Measurements from ENCODE around the gene ZNF483.
"Not testable (repeated sequence)": the region's sequence is repeated elsewhere in the genome, so short reads cannot be mapped to it uniquely, and the experiment has no call there.

Gene ZNF483

DNA sequence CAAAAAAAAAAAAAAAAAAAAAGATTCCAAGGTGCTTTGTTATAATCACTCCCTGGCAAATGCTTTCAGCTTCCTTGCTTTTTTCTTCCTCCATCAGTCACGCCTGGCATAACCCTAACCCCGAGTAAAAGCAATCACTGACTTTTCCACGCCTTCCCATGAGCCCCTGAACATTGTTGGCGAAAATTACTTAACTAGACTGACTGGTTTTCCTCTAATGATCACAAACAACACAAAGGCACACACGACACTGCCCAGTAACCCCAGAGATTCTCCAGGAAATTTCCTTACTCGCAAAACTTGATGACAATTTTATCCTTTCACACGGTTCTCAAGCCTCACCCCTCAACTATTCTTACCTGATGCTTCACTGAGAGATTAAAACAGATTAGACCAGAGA lies 85.9 kb downstream of the ZNF483 start:
- no peaks in the 10 kb centered on the region for H3K36me3 ChIP-seq (ENCODE audit: insufficient read depth, low read length)
- H3K4me1 ChIP-seq (ENCODE audit: control insufficient read depth, insufficient read depth, low read length, unreplicated experiment), result no peaks in the 10 kb centered on the region
- no peak overlapping the region for H3K27ac ChIP-seq (ENCODE audit: low read depth, low read length)
- H2AFZ ChIP-seq (ENCODE audit: low read length, unreplicated experiment), result no peak overlapping the region
- peaks cover 10% of the 10 kb centered on the region for H3K27me3 ChIP-seq (ENCODE audit: insufficient read depth, low read length)
- H3K4me3 ChIP-seq (ENCODE audit: low read depth, low read length), result no peak overlapping the region
- H3K79me2 ChIP-seq (ENCODE audit: control insufficient read depth, insufficient read depth, low read length, unreplicated experiment), result no peaks in the 10 kb centered on the region

DNA sequence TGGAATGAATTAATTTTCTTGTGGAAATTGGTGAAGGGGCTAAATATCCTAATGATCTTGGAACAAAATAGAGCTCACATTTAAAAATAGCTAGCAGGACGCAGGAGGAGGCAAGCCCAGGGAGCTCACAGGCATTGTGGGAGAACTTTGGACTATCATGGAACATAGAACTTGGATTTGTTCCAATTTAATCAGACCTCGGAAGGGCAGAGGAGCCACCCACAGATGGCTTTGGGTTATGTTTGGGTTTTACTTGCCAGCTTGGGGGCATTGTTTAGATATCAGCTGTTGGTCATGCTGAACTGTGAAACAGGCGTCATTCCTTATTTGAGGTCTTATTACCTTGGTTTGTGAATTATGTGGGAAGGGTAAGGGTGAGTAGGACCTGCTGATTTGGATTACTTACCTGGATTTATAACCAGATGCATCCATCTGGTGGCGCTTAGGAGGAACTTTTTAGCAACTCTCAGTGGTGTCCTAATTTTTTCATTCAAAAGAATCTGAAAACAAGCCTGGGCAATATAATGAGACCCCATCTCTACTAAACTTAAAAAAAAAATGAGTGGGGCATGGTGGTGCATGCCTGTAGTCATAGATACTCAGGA lies 88.6 kb downstream of the ZNF483 start:
- Histone ChIP-seq H3K27me3 (ENCODE audit: insufficient read depth, low read length) (peaks cover 10% of the 10 kb centered on the region), H3K4me3 (ENCODE audit: low read depth, low read length) (no peak overlapping the region), H3K27ac (ENCODE audit: low read depth, low read length) (no peak overlapping the region), H3K4me1 (ENCODE audit: control insufficient read depth, insufficient read depth, low read length, unreplicated experiment) (no peaks in the 10 kb centered on the region), H3K79me2 (ENCODE audit: control insufficient read depth, insufficient read depth, low read length, unreplicated experiment) (no peaks in the 10 kb centered on the region), H2AFZ (ENCODE audit: low read length, unreplicated experiment) (no peak overlapping the region), H3K36me3 (ENCODE audit: insufficient read depth, low read length) (no peaks in the 10 kb centered on the region)

DNA sequence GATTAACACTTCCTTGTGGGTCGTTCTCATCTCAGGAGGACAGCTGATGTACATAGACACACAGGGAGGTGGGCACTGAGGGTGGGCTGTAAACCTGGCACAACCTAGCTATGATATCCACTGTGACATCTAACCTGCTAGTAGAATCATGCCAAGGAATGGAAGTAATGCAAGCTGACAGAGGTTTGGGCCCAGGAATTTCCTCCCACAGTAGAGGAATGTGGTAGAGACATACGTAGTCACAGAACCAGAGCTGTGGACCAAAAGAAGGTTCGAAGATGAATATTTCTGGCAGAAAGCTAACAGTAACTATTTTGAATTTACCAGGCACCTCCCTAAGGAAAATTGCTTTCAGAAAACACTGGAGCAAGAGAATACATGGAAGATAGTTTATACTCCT lies 90.9 kb downstream of the ZNF483 start:
- H3K27ac ChIP-seq (ENCODE audit: low read depth, low read length), result no peak overlapping the region
- no peaks in the 10 kb centered on the region for H3K79me2 ChIP-seq (ENCODE audit: control insufficient read depth, insufficient read depth, low read length, unreplicated experiment)
- no peaks in the 10 kb centered on the region for H3K36me3 ChIP-seq (ENCODE audit: insufficient read depth, low read length)
- H3K4me3 ChIP-seq (ENCODE audit: low read depth, low read length), result no peak overlapping the region
- H3K4me1 ChIP-seq (ENCODE audit: control insufficient read depth, insufficient read depth, low read length, unreplicated experiment), result no peaks in the 10 kb centered on the region
- no peak overlapping the region for H2AFZ ChIP-seq (ENCODE audit: low read length, unreplicated experiment)
- H3K27me3 ChIP-seq (ENCODE audit: insufficient read depth, low read length), result 0 out of 2 replicates have a peak, but pooled peaks cover 4% of the 10 kb centered on the region

DNA sequence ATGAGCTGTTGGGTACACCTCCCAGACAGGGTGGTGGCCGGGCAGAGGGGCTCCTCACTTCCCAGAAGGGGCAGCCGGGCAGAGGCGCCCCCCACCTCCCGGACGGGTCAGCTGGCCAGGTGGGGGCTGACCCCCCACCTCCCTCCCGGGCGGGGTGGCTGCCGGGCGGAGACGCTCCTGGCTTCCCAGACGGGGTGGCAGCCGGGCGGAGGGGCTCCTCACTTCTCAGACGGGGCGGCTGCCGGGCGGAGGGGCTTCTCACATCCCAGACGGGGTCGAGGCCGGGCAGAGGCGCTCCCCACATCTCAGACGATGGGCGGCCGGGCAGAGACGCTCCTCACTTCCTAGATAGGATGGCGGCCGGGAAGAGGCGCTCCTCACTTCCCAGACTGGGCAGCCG lies 92.4 kb downstream of the ZNF483 start:
- peaks cover 11% of the 10 kb centered on the region for H3K4me1 ChIP-seq (ENCODE audit: control insufficient read depth, insufficient read depth, low read length, unreplicated experiment)

DNA sequence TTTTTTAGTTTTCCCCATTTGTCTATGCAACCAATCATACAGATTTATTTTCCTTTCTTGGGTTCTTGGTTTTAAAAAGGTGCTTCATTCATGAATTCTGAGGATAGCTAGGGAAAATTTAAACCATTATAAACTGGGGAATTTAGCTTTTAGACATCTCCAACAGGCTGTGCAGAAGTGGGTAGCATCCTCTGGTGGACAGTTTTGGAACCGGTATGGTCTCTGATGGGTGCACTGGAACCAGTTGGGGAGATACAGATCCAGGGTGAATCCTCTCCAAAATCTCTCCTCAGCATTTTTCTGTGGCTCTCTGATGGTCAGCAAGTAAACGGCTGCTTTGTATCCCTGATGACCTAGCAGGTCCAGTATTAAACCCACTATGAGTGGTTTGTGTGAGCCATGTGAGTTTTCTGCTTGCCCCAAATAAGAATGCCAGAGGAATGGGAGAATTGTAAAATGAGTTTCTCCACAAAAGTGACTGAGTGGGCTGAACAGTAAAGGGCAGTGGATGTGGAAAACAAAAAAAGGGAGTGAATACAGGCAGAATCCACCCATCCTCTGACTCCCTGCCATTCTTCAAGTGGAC lies 97.0 kb downstream of the ZNF483 start:
- Histone ChIP-seq H2AFZ (ENCODE audit: low read length, unreplicated experiment) (no peak overlapping the region), H3K4me1 (ENCODE audit: control insufficient read depth, insufficient read depth, low read length, unreplicated experiment) (peaks cover 21% of the 10 kb centered on the region), H3K4me3 (ENCODE audit: low read depth, low read length) (no peak overlapping the region), H3K79me2 (ENCODE audit: control insufficient read depth, insufficient read depth, low read length, unreplicated experiment) (no peaks in the 10 kb centered on the region), H3K27ac (ENCODE audit: low read depth, low read length) (peak overlapping the region; percentile 48), H3K27me3 (ENCODE audit: insufficient read depth, low read length) (no peaks in the 10 kb centered on the region), H3K36me3 (ENCODE audit: insufficient read depth, low read length) (no peaks in the 10 kb centered on the region)

More for the DNA sequence above, 92.4 kb downstream of the ZNF483 start:
- H3K79me2 ChIP-seq (ENCODE audit: control insufficient read depth, insufficient read depth, low read length, unreplicated experiment); H3K27ac ChIP-seq (ENCODE audit: low read depth, low read length); H2AFZ ChIP-seq (ENCODE audit: low read length, unreplicated experiment); H3K36me3 ChIP-seq (ENCODE audit: insufficient read depth, low read length); H3K4me3 ChIP-seq (ENCODE audit: low read depth, low read length); H3K27me3 ChIP-seq (ENCODE audit: insufficient read depth, low read length): not testable (repeated sequence)

DNA sequence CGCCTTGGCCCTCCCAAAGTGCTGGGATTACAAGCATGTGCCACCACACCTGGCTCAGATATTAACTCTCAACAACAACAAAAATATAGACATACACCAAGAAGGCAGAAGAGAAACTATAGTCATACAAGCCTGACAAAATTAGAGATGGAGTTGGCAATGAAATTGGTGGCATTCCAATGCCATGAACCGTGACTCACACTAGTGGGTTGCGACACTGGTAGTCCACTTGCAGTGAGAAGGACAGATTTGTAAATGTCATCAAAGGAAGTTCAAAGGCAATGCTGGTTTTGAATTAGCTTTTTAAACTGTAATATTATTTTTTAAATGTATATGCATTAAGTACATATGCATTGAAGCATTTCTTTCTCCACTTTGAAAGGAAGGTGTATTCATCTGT lies 97.6 kb downstream of the ZNF483 start:
- Histone ChIP-seq H3K36me3 (ENCODE audit: insufficient read depth, low read length) (no peaks in the 10 kb centered on the region), H3K79me2 (ENCODE audit: control insufficient read depth, insufficient read depth, low read length, unreplicated experiment) (no peaks in the 10 kb centered on the region), H3K4me3 (ENCODE audit: low read depth, low read length) (no peak overlapping the region), H3K27ac (ENCODE audit: low read depth, low read length) (peak overlapping the region; percentile 48), H2AFZ (ENCODE audit: low read length, unreplicated experiment) (peak overlapping the region; percentile 41), H3K4me1 (ENCODE audit: control insufficient read depth, insufficient read depth, low read length, unreplicated experiment) (peaks cover 21% of the 10 kb centered on the region), H3K27me3 (ENCODE audit: insufficient read depth, low read length) (no peaks in the 10 kb centered on the region)
